Measurements from ENCODE around the gene IFT81. TPM values are rescaled to one million over a fixed set of nuclear protein-coding genes. Genes with fewer than 3 reads are reported as not detected.

Gene IFT81
- total RNA-seq, 2 experiments from 2014 or later: 1.7 to 2.4 TPM

DNA sequence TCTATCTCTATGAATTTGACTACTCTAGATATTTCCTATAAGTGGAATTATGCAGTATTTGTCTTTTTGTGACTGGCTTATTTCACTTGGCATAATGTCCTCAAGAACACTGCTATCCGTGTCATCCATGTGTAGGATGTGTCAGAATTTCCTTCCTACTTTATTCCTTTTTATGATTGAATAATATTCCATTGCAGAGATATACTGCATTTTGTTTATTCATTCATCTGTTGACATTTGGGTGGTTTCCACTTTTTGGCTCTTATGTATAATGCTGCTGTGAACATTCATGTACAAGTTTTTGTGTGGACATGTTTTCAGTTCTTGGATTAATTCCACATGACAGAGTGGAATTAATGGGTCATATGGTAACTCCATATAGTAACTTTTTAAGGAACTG is 111.2 kb downstream of the IFT81 start:
- ATAC-seq (ENCODE audit: low read depth) (no peak), DNase-seq (no peak)
- Mint-ChIP-seq H3K9me3 (no peaks in the 10 kb centered on the region), H3K4me1 (no peaks in the 10 kb centered on the region), H3K36me3 (no peaks in the 10 kb centered on the region), H3K4me3 (no peak overlapping the region), H3K27ac (no peak overlapping the region), H3K27me3 (peaks cover 26% of the 10 kb centered on the region)
- POLR2A ChIA-PET: no interaction called here

DNA sequence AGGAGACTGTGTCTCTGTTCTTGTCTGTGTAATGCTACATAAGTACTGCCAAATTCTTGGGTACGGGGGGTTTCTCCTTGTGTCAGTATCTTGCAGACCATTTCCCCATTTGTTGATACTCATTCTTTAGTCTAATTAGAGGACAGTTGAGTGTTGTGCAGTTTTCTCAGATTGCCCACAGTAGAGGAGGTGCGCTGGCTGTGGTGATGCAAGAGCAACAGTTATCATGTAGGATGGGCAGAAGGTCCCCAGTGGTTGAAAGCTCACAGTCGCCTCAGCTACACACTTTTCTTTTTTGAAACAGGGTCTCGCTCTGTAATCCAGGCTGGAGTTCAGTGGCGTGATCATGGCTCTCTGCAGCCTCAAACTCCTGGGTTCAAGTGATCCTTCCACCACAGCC is 119.1 kb downstream of the IFT81 start:
- Mint-ChIP-seq H3K36me3 (no peaks in the 10 kb centered on the region), H3K4me1 (no peaks in the 10 kb centered on the region), H3K27ac (no peak overlapping the region), H3K4me3 (no peak overlapping the region), H3K9me3 (no peaks in the 10 kb centered on the region), H3K27me3 (peaks cover 3% of the 10 kb centered on the region)
- POLR2A ChIA-PET: no interaction called here
- no peak for ATAC-seq (ENCODE audit: low read depth)
- DNase-seq: no peak

- POLR2A ChIA-PET: interaction anchor here (1.1 kb wide), 1 partner anchor 36 kb away, joined by 3 read pairs; no protein-coding TSS in a partner anchor
- H3K27ac Mint-ChIP-seq: no peak overlapping the region
- ATAC-seq (ENCODE audit: low read depth): no peak
- DNase-seq: no peak
- no peaks in the 10 kb centered on the region for H3K9me3 Mint-ChIP-seq
- H3K36me3 Mint-ChIP-seq: no peaks in the 10 kb centered on the region
- no peaks in the 10 kb centered on the region for H3K4me1 Mint-ChIP-seq
- peaks cover 3% of the 10 kb centered on the region for H3K27me3 Mint-ChIP-seq
- H3K4me3 Mint-ChIP-seq: no peak overlapping the region
Measured at GRCh38 chr12:110244372-110244771, 120.2 kb downstream of the IFT81 start.

DNA sequence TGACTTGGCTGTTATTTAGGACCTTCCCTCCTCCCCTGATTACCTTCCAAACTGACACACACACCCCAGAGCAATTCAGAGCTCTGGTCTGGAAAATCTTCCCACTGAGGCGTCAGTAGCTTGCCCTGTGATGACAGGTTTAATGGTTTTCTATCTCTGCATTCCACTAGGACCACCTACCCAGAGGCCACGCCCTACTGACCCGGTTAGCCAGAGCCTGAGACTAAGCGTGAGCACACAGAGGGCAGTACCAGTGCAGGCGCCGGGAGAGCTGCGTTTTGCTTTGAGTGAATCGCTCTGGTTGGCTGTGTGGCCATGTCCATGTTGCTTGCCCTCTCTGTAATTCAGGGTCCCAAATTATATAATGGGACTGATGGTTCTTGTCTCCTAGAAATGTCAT is 120.7 kb downstream of the IFT81 start:
- H3K36me3 Mint-ChIP-seq: no peaks in the 10 kb centered on the region
- DNase-seq (no peak), ATAC-seq (ENCODE audit: low read depth) (no peak)
- no peak overlapping the region for H3K4me3 Mint-ChIP-seq
- no peaks in the 10 kb centered on the region for H3K9me3 Mint-ChIP-seq
- peaks cover 3% of the 10 kb centered on the region for H3K27me3 Mint-ChIP-seq
- no peak overlapping the region for H3K27ac Mint-ChIP-seq
- H3K4me1 Mint-ChIP-seq: no peaks in the 10 kb centered on the region
- POLR2A ChIA-PET: interaction anchor here (1.1 kb wide), 1 partner anchor 36 kb away, joined by 3 read pairs; no protein-coding TSS in a partner anchor

GRCh38 chr12:110245369-110245772 is 121.2 kb downstream of the IFT81 start:
- ATAC-seq (ENCODE audit: low read depth) (peak; percentile 77), DNase-seq (peak; percentile 58)
- Mint-ChIP-seq H3K27ac (no peak overlapping the region), H3K36me3 (no peaks in the 10 kb centered on the region), H3K27me3 (peaks cover 4% of the 10 kb centered on the region), H3K4me1 (no peaks in the 10 kb centered on the region), H3K4me3 (no peak overlapping the region), H3K9me3 (no peaks in the 10 kb centered on the region)
- POLR2A ChIA-PET: no interaction called here

DNA sequence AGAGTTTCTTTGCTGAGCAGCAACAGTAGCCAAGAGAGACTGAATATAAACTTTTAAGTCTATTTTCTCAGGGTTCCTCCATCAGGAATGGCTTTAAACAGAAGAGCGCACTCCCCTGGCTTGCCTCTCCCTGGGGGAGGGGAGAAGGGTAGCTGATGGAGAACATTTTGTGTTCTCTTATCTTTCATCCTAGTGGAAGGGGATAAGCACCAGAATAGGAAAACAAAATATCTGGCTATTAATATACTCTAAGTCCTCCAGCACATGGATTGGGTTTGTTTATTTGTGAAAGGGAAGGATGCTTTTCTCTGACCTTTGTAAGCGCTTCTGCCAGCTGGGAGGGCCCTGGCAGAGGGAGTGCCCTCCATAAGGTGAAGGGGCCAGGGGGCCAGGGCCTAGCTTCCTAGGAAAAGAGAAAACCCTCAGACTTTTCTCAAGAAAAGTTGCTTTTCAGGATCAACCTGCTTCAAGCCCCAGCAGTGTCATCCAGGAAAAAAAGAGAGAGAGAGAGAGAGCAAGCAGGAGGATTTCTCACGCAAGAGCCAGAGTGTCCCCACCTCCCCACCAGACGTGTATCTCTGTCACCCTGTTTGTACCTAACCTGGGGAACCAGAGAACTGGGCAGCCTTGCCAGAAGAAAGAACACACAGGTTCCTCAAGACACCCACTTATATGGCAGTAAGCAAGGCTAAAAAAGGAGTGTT is 122.6 kb downstream of the IFT81 start:
- no peak for DNase-seq
- POLR2A ChIA-PET: no interaction called here
- Mint-ChIP-seq H3K9me3 (no peaks in the 10 kb centered on the region), H3K27ac (no peak overlapping the region), H3K27me3 (peaks cover 6% of the 10 kb centered on the region), H3K4me3 (no peak overlapping the region), H3K4me1 (no peaks in the 10 kb centered on the region), H3K36me3 (no peaks in the 10 kb centered on the region)
- no peak for ATAC-seq (ENCODE audit: low read depth)

GRCh38 chr12:110247340-110248095 is 123.4 kb downstream of the IFT81 start:
- POLR2A ChIA-PET: no interaction called here
- Mint-ChIP-seq H3K27me3 (peaks cover 5% of the 10 kb centered on the region), H3K9me3 (no peaks in the 10 kb centered on the region), H3K27ac (no peak overlapping the region), H3K4me1 (no peaks in the 10 kb centered on the region), H3K4me3 (no peak overlapping the region), H3K36me3 (no peaks in the 10 kb centered on the region)
- no peak for DNase-seq
- ATAC-seq (ENCODE audit: low read depth): no peak

GRCh38 chr12:110248096-110248447 is 123.9 kb downstream of the IFT81 start:
- H3K27ac Mint-ChIP-seq: no peak overlapping the region
- no peak overlapping the region for H3K4me3 Mint-ChIP-seq
- ATAC-seq (ENCODE audit: low read depth): no peak
- H3K27me3 Mint-ChIP-seq: peaks cover 5% of the 10 kb centered on the region
- H3K36me3 Mint-ChIP-seq: no peaks in the 10 kb centered on the region
- POLR2A ChIA-PET: no interaction called here
- no peak for DNase-seq
- no peaks in the 10 kb centered on the region for H3K4me1 Mint-ChIP-seq
- no peaks in the 10 kb centered on the region for H3K9me3 Mint-ChIP-seq

GRCh38 chr12:110249105-110249504 is 124.9 kb downstream of the IFT81 start:
- Mint-ChIP-seq H3K4me3 (no peak overlapping the region), H3K4me1 (no peaks in the 10 kb centered on the region), H3K27me3 (peaks cover 5% of the 10 kb centered on the region), H3K27ac (no peak overlapping the region), H3K9me3 (no peaks in the 10 kb centered on the region), H3K36me3 (no peaks in the 10 kb centered on the region)
- DNase-seq: no peak
- ATAC-seq (ENCODE audit: low read depth): no peak
- POLR2A ChIA-PET: no interaction called here

DNA sequence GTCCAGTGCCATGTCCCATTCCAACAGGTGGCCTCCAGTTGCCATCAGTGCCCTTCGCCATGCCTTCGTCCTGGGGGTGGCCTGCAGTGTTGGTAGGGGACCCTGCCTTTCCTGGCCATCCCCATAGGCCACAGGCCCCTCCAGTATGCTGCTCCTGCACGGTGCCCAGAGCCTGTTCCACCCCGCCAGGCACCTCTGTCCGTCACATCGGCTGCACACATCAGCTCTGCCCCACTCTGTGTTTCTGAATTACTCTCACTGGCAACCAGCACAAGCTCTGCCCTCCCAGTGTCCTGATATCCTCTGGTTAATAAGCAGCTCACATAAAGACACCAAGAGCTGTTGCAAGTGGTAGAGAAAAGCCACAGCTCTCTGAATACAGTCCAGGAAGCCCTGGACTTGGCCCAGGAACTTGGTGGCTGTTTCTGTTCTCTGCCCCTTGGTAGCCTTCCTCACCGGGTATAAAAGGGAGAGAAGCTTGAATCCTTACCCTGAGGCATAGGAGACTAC is 125.6 kb downstream of the IFT81 start:
- DNase-seq (no peak), ATAC-seq (ENCODE audit: low read depth) (no peak)
- H3K36me3 Mint-ChIP-seq: no peaks in the 10 kb centered on the region
- H3K4me3 Mint-ChIP-seq: no peak overlapping the region
- peaks cover 5% of the 10 kb centered on the region for H3K27me3 Mint-ChIP-seq
- no peaks in the 10 kb centered on the region for H3K9me3 Mint-ChIP-seq
- H3K4me1 Mint-ChIP-seq: no peaks in the 10 kb centered on the region
- POLR2A ChIA-PET: no interaction called here
- no peak overlapping the region for H3K27ac Mint-ChIP-seq

- no peaks in the 10 kb centered on the region for H3K9me3 Mint-ChIP-seq
- no peak overlapping the region for H3K27ac Mint-ChIP-seq
- H3K4me1 Mint-ChIP-seq: no peaks in the 10 kb centered on the region
- H3K27me3 Mint-ChIP-seq: peaks cover 5% of the 10 kb centered on the region
- no peak overlapping the region for H3K4me3 Mint-ChIP-seq
- DNase-seq: no peak
- ATAC-seq (ENCODE audit: low read depth): no peak
- POLR2A ChIA-PET: no interaction called here
- H3K36me3 Mint-ChIP-seq: no peaks in the 10 kb centered on the region
Measured at GRCh38 chr12:110251381-110251780, 127.2 kb downstream of the IFT81 start.

DNA sequence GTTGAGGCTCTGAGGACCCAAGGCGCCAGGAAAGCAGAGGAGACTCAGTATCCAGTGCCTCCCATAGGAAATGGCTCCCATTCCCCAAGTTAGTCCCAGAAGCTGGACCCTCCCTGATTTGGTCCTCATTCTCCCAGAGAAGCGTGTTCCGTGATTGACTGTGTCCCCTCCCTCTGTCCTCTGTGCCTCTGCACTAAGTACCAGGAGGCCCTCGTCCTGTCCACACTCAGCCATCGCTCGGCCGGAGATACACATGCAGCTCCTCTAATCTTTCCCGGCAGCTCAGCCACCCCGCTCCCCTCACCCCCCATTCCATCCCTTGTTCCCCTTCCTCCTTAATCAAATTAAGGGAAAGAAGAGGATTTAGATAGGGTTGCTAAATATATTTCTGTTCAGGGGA is 128.6 kb downstream of the IFT81 start:
- Mint-ChIP-seq H3K27me3 (peaks cover 5% of the 10 kb centered on the region), H3K4me1 (no peaks in the 10 kb centered on the region), H3K36me3 (no peaks in the 10 kb centered on the region), H3K27ac (no peak overlapping the region), H3K4me3 (no peak overlapping the region), H3K9me3 (no peaks in the 10 kb centered on the region)
- DNase-seq (no peak), ATAC-seq (ENCODE audit: low read depth) (no peak)
- POLR2A ChIA-PET: no interaction called here

DNA sequence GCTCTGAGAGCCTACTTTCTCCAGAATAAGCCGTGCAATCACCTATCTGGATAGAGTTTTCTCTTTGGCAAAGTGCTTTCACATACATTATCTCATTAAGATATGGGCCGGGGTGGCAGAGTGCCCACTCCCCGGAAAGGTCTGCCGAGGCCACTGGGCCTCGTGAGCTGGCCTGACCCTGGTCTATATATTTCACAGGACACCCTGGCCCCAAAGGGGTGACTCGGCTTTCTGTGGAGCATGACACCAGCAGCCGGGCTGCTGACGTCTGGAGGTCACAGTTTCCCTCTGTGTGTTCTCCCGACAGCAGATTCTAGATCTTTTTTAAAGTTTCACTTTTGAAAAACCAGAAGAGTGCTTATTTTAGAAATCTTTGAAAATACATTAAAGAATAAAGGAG is 129.0 kb downstream of the IFT81 start:
- ATAC-seq (ENCODE audit: low read depth) (no peak), DNase-seq (no peak)
- POLR2A ChIA-PET: no interaction called here
- Mint-ChIP-seq H3K4me3 (no peak overlapping the region), H3K27me3 (peaks cover 5% of the 10 kb centered on the region), H3K36me3 (no peaks in the 10 kb centered on the region), H3K9me3 (no peaks in the 10 kb centered on the region), H3K27ac (no peak overlapping the region), H3K4me1 (no peaks in the 10 kb centered on the region)

DNA sequence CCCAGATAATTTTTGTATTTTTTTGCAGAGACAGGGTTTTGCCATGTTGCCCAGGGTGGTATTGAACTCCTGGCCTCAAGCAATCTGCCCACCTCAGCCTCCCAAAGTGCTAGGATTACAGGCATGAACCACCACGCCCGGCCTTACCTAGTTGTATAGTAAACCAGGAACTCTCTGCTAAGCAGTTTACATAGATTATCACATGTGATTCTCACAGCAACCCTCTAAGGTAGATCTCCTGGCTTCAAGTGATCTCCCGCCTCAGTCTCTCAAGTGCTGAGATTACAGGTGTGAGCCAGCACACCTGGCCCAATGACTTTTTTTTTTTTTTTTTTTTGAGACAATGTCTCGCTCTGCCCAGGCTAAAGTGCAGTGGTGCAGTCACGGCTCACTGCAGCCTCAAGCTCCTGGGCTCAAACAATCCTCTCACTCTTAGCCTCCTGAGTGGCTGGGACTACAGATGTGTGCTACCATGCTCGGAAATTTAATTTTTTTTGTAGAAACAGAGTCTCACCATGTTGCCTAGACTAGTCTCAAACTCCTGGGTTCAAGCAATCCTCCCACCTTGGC is 130.9 kb downstream of the IFT81 start:
- Mint-ChIP-seq H3K4me3 (no peak overlapping the region), H3K9me3 (no peaks in the 10 kb centered on the region), H3K27me3 (peaks cover 7% of the 10 kb centered on the region), H3K27ac (no peak overlapping the region), H3K4me1 (no peaks in the 10 kb centered on the region), H3K36me3 (no peaks in the 10 kb centered on the region)
- no peak for DNase-seq
- POLR2A ChIA-PET: no interaction called here
- ATAC-seq (ENCODE audit: low read depth): no peak

All from activated naive CD8-positive, alpha-beta T cell treated with anti-CD3 and anti-CD28 coated beads, Interleukin-2, amount 10 ng/mL, durations not matched to agents 7 days and 5 days (primary cell).